Mucosa of stomach (tissue), 1 donor: ENCODE results near the gene MID1.

ENCODE experiments used
- H3K27me3 ChIP-seq: one replicate; pipeline ENCODE4 v1.7.0; 2013; ENCODE audit warnings: mild to moderate bottlenecking, low read length; ENCODE audit not compliant: control insufficient read depth, insufficient read depth
- H3K36me3 ChIP-seq: one replicate; pipeline ENCODE4 v1.7.0; 2013; ENCODE audit warnings: low read length; ENCODE audit not compliant: control insufficient read depth, insufficient read depth
- H3K4me1 ChIP-seq: one replicate; pipeline ENCODE4 v1.7.0; 2013; ENCODE audit warnings: mild to moderate bottlenecking, low read length; ENCODE audit not compliant: control insufficient read depth, insufficient read depth
- H3K4me3 ChIP-seq: one replicate; pipeline ENCODE4 v1.7.0; 2013; ENCODE audit warnings: low read length
- H3K9ac ChIP-seq: one replicate; pipeline ENCODE4 v1.7.0; 2013; ENCODE audit warnings: mild to moderate bottlenecking, low read length, moderate library complexity
- H3K9me3 ChIP-seq: one replicate; pipeline ENCODE4 v1.7.0; 2013; ENCODE audit warnings: mild to moderate bottlenecking, low read length, moderate library complexity; ENCODE audit not compliant: control insufficient read depth
- donor health status: Pancreatic carcinoma.

The MID1 gene

DNA sequence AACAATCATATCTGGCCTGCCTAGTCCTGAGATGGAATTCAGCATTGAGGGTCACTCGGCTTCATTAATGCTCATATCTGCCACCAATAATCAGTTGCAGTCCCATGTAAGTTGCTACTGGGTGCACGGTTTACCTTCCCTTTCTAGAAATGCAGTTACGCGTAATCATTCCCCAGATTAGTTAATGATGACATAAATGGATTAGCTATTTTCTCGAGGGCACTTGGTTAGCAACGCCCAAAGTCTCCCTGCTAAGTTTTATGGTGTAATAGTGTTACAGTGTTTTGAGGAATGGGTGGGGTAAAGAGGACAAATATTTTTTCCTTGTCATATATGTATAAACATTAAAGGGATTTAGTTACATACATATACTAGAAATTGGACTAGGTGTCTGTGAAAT lies 118.8 kb downstream of the MID1 start:
- Histone ChIP-seq H3K27me3 (no peaks in the 10 kb centered on the region), H3K9ac (no peak overlapping the region), H3K4me3 (no peak overlapping the region), H3K4me1 (no peaks in the 10 kb centered on the region), H3K36me3 (no peaks in the 10 kb centered on the region), H3K9me3 (no peaks in the 10 kb centered on the region)

DNA sequence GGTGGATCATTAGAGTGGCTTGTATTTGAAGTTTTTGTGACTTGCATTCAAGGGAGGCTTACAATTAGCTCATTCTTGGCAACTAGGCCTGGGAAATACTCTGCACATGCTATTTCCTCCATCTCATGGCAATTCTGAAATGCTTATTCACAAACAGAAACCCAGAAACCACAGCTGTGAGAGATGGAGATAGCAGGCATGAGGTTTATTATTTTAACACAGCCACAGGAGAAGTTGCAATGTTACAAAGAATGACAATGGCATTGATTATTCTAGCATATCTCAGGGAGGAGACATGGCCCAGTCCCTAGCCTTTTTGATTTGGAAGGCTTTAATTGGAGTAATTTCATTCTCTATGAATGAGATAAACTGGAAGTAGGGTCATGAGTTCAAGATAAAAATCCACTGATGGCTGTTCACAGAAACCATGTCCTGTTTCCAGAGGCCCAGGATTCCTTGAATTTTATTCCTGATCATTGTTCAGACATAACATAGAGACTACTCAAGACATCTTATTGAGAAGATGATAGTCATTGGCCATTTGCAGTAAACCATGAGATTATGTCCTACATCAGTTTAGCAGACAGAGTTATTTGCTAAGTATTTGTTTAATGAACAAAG lies 123.9 kb downstream of the MID1 start:
- no peaks in the 10 kb centered on the region for H3K4me1 ChIP-seq
- no peaks in the 10 kb centered on the region for H3K36me3 ChIP-seq
- H3K9me3 ChIP-seq, result no peaks in the 10 kb centered on the region
- no peaks in the 10 kb centered on the region for H3K27me3 ChIP-seq
- no peak overlapping the region for H3K4me3 ChIP-seq
- H3K9ac ChIP-seq, result no peak overlapping the region

DNA sequence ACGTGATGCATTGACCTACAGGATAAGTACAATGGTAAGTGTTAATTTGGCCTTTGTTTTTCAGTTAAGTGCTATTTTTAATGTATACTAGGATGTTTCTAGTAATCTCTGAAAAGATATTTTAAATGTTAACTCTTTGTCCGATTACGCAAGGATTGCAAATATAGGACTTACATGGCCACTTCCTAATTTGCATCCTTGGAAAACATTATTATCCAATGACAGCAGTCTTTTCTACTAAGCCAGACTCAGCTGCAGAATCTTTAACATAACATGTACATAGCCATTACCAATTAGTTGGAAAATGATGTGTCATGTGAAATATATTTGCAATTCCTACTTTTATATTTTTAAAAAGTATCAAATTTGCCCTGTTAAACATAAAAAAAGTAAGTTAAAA lies 124.7 kb downstream of the MID1 start:
- H3K4me3 ChIP-seq, result no peak overlapping the region
- H3K4me1 ChIP-seq, result no peaks in the 10 kb centered on the region
- no peak overlapping the region for H3K9ac ChIP-seq
- no peaks in the 10 kb centered on the region for H3K36me3 ChIP-seq
- H3K27me3 ChIP-seq, result no peaks in the 10 kb centered on the region
- H3K9me3 ChIP-seq, result no peaks in the 10 kb centered on the region

DNA sequence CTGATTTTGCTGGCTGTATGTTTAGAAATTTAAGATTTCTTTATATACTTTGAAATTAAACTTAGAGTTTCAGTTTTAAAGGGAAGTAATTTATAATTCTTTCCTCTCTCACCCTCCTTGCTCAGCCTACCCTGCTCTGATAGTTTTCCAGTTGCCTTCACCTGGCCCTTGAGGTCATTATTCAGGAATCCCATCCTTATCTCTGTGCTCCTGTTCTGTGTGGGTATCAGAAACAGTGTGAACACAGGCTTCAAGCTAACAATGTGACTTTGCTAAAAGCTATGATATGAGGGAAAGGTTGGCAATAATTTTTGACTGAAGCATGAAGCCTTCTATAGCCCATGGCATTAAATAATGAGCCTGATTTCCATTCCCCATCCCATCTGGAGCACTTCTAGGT lies 128.1 kb downstream of the MID1 start:
- Histone ChIP-seq H3K9me3 (no peaks in the 10 kb centered on the region), H3K9ac (no peak overlapping the region), H3K36me3 (no peaks in the 10 kb centered on the region), H3K4me1 (no peaks in the 10 kb centered on the region), H3K4me3 (no peak overlapping the region), H3K27me3 (no peaks in the 10 kb centered on the region)

DNA sequence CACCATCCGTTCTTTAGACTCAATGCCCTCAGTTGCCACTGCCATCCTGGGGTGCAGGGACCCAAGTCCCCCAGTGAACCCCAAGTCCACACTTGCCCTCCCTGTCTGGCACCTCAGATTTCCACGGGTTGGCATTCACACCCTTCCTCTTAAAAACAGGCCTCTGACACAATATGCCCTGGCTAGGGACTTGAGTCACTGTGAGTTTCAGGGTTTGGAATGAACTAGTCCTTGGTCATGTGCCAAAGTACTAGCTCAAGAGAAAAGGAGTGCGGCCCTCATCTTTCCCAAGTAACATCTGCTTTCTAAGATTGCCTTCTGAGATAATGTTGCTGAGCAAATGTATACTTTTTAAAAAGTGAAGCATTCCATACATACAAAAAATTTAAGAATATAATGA lies 134.0 kb downstream of the MID1 start:
- Histone ChIP-seq H3K9ac (no peak overlapping the region), H3K4me1 (no peaks in the 10 kb centered on the region), H3K4me3 (no peak overlapping the region), H3K9me3 (no peaks in the 10 kb centered on the region), H3K27me3 (no peaks in the 10 kb centered on the region), H3K36me3 (no peaks in the 10 kb centered on the region)

DNA sequence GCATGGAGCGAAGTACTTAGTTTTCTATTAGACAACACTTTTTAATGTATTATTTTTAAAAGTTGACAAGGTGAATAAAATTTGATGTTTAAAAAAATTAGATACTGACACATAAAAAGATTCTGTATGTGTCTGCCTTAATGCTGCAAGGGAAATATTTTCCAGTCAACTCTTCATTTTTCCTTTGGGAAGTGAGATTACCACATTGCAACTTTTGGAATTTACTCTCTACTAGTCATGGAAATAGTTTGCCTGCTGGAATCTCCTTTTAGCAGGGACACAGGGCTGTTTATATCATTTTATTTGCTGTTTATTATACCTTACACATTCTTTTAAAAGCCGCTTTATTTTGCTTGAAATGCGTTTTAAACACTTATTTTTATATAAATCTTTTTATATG lies 135.1 kb downstream of the MID1 start:
- no peaks in the 10 kb centered on the region for H3K27me3 ChIP-seq
- H3K36me3 ChIP-seq, result no peaks in the 10 kb centered on the region
- H3K9ac ChIP-seq, result no peak overlapping the region
- H3K9me3 ChIP-seq, result no peaks in the 10 kb centered on the region
- H3K4me1 ChIP-seq, result no peaks in the 10 kb centered on the region
- H3K4me3 ChIP-seq, result no peak overlapping the region

DNA sequence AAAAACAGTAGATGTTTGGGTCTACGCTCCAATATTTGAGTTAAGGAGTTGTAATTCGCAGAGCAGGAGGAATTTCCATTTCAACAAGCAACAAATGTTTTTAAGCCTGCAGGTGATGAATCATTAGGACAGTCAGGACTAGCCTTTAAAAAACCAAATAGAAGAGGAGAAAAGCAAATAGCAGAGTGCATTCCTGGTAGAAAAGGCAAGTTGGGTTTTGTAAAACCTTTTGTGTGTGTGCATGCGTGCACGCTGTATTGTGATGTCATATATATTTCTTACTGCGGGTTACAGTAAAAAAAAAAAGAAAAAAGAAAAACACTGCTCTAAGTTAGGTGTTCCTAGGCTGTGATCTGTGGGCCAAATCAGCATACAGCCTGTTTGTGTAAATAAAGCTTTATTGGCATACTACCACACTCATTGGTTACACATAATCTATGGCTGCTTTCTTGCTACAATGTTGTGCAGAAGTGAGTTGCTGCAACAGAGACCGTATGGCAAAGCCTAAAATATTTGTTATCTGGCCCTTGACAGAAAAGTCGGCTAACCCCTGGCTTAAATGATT lies 135.6 kb downstream of the MID1 start:
- H3K9me3 ChIP-seq, result no peaks in the 10 kb centered on the region
- no peak overlapping the region for H3K9ac ChIP-seq
- H3K4me1 ChIP-seq, result no peaks in the 10 kb centered on the region
- no peaks in the 10 kb centered on the region for H3K27me3 ChIP-seq
- H3K36me3 ChIP-seq, result no peaks in the 10 kb centered on the region
- no peak overlapping the region for H3K4me3 ChIP-seq

DNA sequence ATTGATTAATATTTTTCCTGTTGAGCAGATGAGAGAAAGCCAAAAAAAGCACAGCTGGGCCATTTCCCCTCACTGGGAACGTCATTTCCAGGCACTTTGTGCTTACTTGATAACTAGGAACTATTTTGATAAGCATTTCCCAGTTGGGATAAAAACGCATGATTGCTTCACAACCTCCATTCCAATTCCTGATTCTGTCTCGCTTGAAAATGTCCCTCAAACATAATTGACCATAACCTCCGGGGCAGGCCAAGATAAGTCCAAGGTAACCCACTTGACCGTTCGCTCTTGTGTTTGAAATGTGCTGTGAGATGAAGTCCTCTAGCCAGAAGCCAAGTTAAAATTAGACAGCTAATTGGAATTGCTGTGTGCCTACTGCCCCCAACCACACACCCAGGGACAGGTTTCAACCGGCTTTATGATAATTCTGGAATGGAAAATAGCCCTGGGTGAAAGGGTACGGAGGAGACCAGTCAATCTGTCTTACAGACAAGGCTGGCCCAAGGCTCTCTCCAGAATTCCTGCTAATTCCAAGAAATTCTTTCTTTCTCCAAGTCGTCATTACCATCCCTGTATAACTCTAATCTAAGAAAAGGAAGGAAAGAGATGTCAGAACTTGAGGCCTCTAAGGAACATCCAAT lies 137.1 kb downstream of the MID1 start:
- H3K9ac ChIP-seq, result no peak overlapping the region
- H3K4me3 ChIP-seq, result no peak overlapping the region
- no peaks in the 10 kb centered on the region for H3K9me3 ChIP-seq
- H3K36me3 ChIP-seq, result no peaks in the 10 kb centered on the region
- H3K4me1 ChIP-seq, result no peaks in the 10 kb centered on the region
- no peaks in the 10 kb centered on the region for H3K27me3 ChIP-seq

DNA sequence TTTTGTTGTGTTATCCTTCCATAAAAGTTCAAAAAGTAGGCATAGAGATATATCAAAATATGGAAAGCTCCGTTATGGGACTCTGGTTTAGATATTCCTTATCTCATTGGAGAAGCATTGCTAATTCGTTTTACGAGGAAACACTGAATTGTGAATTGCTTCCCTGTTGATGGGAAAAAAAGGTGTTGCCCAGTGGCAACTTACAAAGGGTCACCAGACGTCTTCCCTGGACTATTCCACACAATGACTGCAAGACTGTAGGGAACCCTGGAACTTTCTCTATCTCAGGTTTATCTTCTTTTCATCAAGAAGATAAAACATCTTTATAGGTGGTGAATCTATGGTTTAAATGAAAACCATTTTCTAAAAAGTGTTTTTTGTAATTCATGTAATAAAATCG lies 137.7 kb downstream of the MID1 start:
- Histone ChIP-seq H3K4me1 (no peaks in the 10 kb centered on the region), H3K36me3 (no peaks in the 10 kb centered on the region), H3K9ac (no peak overlapping the region), H3K9me3 (no peaks in the 10 kb centered on the region), H3K27me3 (no peaks in the 10 kb centered on the region), H3K4me3 (no peak overlapping the region)

DNA sequence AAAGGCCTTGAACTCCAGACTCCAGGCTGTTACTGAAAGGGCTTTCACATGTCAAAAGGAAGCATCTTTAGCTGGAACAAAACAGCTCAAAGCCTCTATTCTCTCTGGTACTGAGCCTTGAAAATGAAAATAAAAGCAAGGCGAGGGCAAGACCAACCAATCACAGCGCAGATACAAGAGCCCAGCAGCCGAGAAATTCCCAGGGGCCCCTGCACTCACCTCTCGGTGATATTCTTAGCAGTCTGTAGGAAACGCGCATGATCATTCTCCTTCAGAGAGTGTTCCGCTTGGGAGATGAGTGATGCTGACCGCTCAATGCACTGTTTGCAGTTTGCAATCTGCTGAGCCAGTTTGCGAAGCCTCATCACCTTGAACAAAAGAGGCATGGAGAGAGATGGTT lies 138.1 kb downstream of the MID1 start:
- no peaks in the 10 kb centered on the region for H3K27me3 ChIP-seq
- no peaks in the 10 kb centered on the region for H3K4me1 ChIP-seq
- H3K4me3 ChIP-seq, result no peak overlapping the region
- H3K9ac ChIP-seq, result no peak overlapping the region
- H3K9me3 ChIP-seq, result no peaks in the 10 kb centered on the region
- no peaks in the 10 kb centered on the region for H3K36me3 ChIP-seq

DNA sequence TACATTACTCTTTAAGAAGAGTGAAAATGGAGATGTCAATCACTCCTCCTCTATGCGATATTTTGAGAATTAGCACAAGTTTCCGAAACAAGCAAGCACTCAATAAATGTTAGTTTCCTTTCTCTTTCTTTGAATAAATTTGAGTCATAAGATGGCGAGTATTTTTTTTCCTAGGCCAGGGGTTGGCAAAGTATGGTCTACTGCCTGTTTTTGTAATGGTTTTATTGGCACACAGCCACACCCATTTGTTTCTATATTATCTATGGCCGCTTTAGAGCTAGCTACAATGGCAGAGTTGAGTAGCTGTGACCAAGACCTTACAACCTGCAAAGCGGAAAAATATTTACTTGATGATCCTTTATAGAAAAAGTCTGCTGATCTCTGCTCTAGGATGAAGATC lies 139.5 kb downstream of the MID1 start:
- H3K36me3 ChIP-seq, result no peaks in the 10 kb centered on the region
- H3K4me3 ChIP-seq, result no peak overlapping the region
- H3K9ac ChIP-seq, result no peak overlapping the region
- H3K4me1 ChIP-seq, result no peaks in the 10 kb centered on the region
- no peaks in the 10 kb centered on the region for H3K27me3 ChIP-seq
- H3K9me3 ChIP-seq, result no peaks in the 10 kb centered on the region

DNA sequence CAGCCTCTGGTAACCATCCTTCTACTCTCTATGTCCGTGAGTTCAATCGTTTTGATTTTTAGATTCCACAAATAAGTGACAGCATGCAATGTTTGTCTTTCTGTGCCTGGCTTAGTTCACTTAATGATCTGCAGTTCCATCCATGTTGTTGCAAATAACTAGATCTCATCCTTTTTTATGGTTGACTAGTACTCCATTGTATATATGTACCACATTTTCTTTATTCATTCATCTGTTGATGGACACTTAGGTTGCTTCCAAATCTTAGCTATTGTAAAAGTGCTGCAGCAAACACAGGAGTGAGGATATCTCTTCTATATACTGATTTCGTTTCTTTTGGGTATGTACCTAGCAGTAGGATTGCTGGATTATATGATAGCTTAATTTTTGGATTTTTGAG lies 140.9 kb downstream of the MID1 start:
- Histone ChIP-seq H3K9ac (no peak overlapping the region), H3K4me3 (no peak overlapping the region), H3K36me3 (no peaks in the 10 kb centered on the region), H3K27me3 (no peaks in the 10 kb centered on the region), H3K9me3 (no peaks in the 10 kb centered on the region), H3K4me1 (no peaks in the 10 kb centered on the region)
